ENCODE data around the gene UFM1. TPM values are rescaled to one million over a fixed set of nuclear protein-coding genes. Genes with fewer than 3 reads are reported as not detected.
"Not testable (repeated sequence)": the region's sequence is repeated elsewhere in the genome, so short reads cannot be mapped to it uniquely, and the experiment has no call there.

UFM1 gene
- polyA plus RNA-seq, 3 donors: 89.9 to 96.6 (median 94.8) TPM

DNA sequence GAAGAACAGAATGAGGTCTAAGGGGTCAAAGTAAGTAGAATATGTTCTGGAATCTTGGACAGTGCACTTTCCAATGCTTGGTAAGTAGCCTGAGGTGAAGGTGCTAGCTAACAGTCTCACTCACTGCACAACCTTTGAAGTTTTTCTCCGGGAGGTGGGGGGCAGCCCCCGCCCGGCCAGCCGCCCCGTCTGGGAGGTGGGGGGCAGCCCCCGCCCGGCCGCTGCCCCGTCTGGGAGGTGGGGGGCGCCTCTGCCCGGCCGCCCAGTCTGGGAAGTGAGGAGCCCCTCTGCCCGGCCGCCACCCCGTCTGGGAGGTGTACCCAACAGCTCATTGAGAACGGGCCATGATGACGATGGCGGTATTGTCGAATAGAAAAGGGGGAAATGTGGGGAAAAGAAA lies 14.1 kb downstream of the UFM1 start:
- DNase-seq (ENCODE audit: low read depth in 3 of 3, low spot score in 2 of 3): not testable (repeated sequence)

DNA sequence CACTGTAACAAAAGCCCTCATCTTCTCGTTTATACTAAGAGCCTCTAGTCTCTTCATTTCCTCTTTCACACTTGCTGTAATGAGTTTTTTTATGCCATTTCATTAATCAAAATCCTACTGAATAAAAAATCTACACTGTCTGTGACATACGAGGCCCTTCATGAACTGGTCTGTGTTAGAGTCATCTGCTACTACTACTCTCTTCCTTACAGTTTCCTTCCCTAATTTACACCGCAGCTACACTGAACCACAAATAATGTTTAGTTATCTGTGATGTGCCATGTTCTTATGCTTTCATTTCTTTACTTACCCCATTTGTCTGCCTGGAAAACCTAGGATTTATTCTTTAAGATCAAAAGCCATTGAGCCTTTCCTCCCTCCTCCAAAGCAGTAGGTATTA lies 16.0 kb downstream of the UFM1 start:
- DNase-seq (ENCODE audit: low read depth in 3 of 3, low spot score in 2 of 3): no peak

DNA sequence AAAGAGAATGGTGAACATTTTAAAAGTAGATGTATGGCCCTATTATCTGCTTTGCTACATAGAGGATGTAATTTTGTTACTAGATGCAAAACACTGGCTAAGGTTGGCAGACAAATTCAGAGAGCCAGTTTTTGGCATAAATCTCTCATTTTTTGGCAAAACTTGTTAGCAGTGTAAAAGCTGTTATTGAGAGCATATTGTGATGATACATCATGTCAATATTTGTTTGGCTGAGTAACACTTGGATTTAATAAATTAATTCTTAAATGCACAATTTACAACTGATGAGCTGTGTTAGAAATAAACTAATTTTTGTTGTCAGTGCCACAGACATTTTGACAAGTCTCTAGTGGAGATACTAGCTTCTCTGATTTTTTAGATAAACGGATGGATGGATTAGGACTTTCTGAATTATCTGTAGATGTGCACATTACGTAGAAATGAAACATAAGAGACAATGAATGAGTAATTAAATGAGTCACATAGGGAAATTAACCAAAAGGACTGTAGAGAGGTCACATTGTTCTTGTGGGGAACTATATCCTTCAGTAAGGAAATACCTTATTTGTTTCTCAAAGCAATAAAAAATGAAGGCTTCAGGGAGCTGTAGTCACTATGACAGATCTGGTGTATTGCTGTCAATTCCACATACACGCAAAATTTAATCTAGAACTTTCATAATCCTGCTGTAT lies 17.4 kb downstream of the UFM1 start:
- DNase-seq (ENCODE audit: low read depth in 3 of 3, low spot score in 2 of 3): no peak

DNA sequence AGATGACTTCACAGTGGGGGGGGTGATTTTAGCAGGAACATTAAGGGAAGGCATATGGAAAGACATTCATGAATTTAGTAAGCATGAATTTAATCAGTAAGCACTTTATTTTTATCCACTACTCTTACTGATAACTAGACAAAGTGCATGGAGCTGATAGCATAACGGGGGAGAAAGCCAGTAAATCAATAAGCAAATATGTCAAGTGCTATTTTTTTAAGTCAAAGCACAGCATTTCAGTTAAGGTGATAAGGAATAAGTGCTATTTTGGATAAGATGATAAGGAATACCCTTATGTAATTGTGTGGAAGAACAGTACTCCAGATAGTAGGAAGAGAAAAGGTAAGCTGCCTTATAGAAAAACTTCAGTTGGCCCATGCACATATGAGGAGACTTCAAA lies 19.4 kb downstream of the UFM1 start:
- DNase-seq (ENCODE audit: low read depth in 3 of 3, low spot score in 2 of 3): no peak

DNA sequence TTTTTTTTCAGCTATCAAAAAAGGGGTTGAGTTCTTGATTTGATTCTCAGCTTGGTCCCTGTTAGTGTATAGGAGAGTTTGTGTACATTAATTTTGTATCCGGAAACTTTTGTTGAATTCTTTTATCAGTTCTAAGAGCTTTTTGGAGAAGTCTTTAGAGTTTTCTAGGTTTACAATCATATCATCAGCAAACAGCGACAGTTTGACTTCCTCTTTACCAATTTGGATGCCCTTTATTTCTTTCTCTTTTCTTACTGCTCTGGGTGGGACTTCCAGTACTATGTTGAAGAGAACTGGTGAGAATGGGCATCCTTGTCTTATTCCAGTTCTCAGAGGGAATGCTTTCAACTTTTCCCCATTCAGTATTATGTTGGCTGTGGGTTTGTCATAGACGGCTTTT lies 20.4 kb downstream of the UFM1 start:
- DNase-seq (ENCODE audit: low read depth in 3 of 3, low spot score in 2 of 3): not testable (repeated sequence)

DNA sequence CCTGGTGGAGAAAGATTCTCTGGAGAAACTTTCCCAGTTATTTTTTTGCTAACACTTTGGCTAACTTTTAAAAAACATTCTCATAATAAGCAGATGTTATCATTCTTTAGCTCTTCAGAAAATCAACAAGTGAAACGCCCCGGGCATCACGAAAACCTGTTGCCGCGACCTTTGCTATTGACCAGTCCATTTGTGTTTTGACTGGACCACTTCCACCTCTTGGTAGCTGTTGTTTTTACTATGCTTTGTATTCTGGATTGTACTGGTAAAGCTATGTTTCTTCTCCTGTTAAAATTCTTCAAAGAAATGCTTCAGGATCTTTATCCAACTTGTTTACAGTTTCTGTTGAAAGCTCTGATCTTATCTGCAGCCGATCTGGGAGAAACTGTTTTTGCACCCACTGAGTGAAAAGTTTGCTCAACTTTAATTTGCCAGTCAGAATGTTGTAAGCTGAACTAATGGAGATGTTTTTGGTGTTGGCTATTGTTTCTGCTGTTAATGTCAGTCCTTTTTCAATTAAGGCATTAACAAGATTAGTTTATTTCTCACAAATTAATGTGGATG lies 23.3 kb downstream of the UFM1 start:
- DNase-seq (ENCODE audit: low read depth in 3 of 3, low spot score in 2 of 3): no peak

DNA sequence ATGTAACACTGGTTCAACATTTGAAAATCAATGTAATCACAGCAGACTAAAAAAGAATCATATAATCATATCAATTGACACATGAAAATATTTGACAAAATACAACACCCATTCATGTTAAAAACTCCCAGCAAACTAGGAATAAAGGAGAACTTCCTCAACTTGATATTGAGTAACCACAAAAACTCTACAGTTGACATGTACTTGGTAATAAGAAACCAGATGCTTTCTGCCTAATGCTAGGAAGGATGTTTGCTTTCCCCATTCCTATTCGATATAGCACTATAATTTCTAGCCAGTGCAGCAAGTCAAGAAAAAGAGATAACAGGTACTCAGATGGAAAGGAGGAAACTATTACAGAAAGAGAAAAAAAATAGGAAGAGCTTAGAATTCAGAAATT lies 26.9 kb downstream of the UFM1 start:
- no peak for DNase-seq (ENCODE audit: low read depth in 3 of 3, low spot score in 2 of 3)

DNA sequence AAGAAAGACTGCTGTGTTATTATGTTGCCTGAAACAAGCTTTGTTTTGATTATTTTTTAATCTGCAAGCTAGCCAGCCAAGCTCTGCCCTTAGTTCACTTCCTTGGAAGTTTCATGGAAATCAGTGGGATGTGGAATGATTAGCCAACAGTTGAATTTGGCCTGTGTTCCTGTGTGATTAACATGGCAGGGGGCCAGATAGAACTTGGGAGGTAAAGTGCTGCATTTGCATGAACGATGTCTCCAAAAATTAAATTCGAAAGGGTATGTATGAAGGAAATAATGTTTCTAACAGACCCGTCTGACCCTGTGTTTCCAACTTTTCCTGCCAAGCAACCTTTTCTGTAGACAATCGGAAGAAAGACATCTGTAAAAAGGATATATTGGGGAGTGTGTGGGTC lies 32.2 kb downstream of the UFM1 start:
- no peak for DNase-seq (ENCODE audit: low read depth in 3 of 3, low spot score in 2 of 3)

DNA sequence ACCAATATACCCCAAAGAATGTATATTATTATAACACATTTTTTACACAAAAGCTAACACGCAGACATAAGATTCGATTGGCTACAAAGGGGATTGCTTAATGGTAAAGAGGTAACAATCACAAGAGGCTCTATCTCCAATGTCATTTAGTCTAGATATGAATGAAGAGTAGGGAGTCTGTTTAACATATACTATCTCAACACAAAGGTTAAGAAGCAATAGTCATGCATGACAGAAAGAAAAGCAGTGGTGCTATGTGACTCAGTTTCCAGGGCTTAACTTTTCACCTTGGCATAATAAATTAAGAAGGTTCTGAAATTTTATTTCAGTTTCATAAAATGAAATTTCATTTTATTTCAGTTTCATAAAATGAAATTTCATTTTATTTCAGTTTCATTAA lies 33.3 kb downstream of the UFM1 start:
- no peak for DNase-seq (ENCODE audit: low read depth in 3 of 3, low spot score in 2 of 3)

DNA sequence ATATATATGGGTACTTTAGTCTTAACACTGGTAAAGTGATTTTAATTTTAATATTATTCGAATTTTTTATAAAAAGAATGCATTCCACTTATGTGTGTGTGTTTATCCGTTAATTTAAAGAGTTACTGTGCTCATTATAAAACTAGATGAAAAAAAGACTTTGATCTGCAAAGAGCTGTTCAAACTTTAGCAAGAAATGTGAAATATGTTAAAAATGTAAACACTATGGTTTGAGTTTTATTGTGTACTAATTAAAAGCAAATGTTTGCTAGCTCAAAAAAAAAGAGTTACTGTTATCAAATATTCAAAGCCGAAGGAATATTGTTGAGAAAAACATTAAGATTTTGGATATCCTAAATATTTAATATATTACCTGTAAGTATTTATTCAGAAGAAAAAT lies 34.5 kb downstream of the UFM1 start:
- no peak for DNase-seq (ENCODE audit: low read depth in 3 of 3, low spot score in 2 of 3)

DNA sequence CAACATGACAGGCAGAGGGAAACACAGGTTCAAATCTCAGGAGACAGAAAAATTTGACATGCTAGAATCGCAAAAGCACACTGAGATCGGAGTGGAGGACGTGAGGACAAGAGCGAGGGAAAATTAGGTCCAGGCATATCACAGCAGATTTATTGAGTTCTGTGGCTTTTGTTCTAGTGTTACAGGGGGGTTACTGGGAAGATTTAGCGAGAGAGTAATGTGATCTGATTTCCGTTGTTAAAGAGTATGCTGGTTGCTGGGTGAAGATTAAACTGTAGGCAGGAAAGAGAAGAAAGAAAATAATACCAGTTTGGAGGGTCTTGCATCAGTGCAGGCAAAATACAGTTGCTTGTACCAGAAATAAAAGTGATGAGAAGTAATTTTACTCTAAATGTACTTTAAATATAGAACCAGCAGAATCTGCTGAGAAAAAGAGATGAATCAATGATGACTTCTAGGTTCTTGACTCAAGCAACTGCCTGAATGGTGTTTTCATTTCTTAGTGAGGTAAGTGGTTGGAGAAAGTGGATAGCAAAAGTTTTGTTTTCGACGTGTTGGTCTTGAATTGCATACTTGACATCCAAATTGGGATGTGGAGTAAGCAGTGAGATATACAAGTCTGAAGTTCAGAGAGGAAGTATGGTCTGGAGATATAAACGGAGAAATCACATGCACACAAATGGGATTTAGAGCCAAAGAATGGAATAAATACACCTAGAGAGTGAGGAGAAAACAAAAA lies 35.7 kb downstream of the UFM1 start:
- DNase-seq (ENCODE audit: low read depth in 3 of 3, low spot score in 2 of 3): peak in 1 of 3 donors; percentile 40

DNA sequence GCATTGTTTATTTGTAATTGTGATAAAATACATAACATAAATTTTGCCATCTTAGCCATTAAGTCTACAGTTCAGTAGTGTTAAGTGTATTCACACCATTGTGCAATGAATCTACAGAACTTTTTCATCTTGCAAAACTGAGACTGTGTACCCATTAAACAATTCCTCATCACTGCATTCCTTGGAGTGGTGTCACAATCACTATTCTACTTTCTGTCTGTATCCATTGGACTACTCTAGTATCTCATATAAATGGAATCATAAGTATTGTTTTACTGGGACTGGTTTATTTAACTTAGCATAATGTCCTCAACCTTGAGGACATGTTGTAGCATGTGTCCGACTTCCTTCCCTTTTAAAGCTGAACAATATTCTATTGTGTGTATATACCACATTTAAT lies 36.8 kb downstream of the UFM1 start:
- no peak for DNase-seq (ENCODE audit: low read depth in 3 of 3, low spot score in 2 of 3)

DNA sequence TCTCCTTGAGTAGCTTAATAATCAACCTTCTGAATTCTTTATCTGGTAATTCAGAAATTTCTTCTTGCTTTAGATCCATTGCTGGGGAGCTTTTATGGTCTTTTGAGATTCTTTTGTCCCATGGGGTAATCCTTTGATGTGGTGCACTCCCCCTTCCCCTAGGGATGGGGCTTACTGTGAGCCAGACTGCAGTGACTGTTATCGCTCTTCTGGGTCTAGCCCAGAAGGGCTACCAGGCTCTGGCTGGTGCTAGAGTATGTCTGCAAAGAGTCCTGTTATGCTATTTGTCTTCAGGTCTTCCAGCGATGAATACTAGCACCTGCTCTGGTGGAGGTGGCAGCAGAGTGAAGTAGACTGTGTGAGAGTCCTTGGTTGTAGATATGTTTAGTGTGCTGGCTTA lies 41.7 kb downstream of the UFM1 start:
- DNase-seq (ENCODE audit: low read depth in 3 of 3, low spot score in 2 of 3): no peak

DNA sequence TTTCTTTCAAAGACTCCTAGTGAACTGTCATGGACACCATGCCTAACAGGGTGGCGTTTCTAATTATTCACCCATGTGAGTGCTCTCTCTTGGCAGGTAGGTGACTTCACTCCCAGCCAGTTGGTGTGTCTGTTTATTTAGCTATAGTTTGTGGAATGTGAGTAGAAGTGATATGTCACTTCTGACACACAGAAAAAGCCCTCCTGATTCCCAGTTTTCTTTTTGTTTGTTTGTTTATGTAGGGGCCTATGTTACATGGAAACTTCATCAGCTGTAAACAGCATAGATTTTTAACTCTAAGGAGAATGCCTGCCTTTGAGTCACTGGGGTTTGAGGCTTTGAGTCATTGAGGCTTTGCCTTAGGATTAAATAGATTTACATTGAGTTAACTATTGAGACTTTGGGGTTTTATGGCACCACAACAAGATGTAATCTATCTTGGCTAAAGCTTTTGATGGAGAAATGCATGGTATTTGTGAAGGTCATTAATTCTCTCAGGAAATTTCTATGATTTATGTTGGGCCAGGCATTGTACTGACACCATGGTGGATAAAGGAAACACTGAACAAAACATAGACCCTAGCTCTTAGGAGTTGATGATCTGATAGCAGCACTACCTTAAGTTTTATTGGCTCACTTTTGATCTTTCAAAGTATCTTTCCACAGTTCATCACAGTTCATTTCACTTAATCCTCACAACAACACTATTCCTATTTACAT lies 45.3 kb downstream of the UFM1 start:
- peak in 1 of 3 donors; percentile 50 for DNase-seq (ENCODE audit: low read depth in 3 of 3, low spot score in 2 of 3)

DNA sequence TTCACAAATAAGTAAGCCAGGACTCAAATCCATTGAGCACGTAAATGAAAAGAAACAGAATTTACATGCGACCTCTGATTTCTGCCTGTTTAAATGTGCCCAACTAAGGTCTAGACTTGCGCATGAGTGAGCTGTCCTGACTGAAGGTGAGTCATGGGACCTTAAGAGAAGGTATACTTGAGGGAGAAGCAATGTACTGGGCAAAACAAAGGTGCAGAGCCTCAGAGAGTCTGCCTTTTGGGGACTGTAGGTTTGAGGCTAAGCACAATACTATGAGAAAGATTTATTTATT lies 45.8 kb downstream of the UFM1 start:
- peak in 1 of 3 donors; percentile 40 for DNase-seq (ENCODE audit: low read depth in 3 of 3, low spot score in 2 of 3)

DNA sequence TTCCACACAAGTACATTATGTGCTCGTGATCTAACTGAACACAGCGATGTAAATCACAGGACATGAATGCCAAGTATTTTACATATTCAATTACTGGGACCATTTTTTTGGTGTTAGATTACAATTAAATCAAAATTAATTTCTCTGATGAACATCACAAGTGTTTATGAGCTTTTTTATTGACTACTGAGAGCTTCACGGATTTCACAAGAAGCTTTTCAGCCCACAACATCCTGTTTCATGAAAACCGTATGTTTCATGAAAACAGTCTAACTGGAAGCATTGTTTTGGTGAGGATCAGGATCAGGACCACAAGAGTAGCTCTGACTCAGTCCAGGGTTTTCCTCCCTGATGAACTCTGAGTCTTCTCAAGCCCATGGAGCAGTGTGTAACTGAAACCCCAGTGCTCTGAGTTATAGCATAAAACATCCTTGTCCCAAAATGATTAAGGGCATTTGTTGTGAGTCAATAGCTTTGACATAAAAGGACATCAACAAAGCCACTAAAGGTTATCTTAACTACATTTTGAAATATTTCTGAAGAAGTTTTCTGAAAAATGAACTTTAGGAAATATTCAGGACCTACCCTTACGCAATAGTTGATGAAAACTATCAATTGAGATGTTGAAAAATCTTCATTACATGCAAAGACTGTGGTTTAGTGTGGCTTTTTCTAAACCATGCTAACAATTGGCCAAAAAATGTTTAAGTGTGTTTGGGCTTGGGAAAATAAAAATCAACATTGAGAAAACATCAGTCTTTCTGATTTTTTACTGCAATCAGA lies 49.3 kb downstream of the UFM1 start:
- peak in 1 of 3 donors; percentile 53 for DNase-seq (ENCODE audit: low read depth in 3 of 3, low spot score in 2 of 3)

DNA sequence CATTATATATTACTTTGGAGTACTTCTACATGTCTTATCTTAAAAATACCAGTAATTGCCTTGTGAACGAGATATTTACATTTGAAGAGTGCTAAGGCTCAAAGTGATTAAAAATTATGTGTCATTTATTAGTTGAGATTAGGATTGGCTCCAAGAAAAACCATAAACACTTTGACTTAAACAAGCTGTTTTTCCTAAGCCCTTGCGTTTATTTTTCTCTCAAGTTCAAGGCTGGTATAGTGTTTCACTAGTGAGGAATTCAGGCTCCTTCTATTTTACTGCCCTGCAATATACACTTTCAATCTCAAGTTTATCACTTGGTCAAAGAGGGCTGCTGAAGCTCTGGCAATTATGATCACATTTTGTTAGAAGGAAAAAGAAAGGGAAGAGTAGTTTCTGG lies 49.9 kb downstream of the UFM1 start:
- peak in 1 of 3 donors; percentile 40 for DNase-seq (ENCODE audit: low read depth in 3 of 3, low spot score in 2 of 3)

DNA sequence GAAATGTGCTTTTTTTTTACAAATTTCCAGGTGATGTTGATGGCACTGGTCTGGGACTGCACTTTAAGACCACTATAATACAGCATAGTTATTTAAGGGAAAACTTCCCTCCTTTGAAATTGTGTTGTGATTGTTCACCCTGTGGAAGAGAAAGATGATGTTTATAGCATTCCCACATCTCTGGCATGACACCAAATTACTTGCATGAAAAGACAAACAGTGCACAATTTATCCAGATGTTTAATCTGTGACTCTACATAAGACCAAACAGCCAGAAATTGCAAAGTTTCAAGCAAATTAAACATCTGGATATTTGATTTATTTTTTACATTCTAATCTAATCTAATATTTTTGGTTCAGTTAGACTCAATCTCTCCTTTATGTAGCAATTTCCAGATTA lies 51.6 kb downstream of the UFM1 start:
- DNase-seq (ENCODE audit: low read depth in 3 of 3, low spot score in 2 of 3): no peak

DNA sequence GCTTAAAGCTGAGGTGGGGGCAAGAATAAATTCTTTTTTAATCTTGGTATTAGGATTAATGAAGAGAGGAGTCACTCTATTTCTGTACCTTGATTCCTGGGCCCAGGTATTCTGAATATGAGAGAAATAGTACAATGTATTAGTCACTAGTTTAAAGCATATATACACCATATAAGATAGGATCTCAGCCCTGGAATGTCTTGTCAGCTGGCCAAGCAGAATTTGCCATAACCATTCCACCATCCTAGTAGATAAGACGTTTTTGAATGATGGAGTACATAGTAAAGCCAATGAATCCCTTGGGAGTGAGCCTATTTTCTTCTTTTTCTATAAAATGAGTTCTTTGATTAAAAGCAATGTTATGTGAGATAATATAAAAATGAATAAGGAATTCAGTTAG lies 55.6 kb downstream of the UFM1 start:
- no peak for DNase-seq (ENCODE audit: low read depth in 3 of 3, low spot score in 2 of 3)

DNA sequence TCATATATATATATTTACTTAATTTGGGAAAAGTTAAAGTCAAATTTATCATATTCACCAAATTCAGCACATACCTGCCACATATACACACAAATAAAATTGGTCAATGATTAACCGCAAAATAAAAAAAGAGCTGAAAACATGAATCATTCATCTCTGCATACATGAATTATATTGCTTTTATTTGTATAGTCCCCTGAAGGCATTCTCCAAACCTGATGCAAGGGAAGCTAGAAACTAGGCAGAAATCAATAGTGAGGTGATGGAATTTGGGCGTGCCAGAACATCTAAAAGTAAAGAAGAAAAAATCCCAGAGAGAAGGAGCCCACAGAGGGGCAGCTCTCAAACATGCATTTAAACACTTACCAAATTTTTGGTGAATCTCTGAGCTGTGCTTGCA lies 60.1 kb downstream of the UFM1 start:
- DNase-seq (ENCODE audit: low read depth in 3 of 3, low spot score in 2 of 3): no peak

DNA sequence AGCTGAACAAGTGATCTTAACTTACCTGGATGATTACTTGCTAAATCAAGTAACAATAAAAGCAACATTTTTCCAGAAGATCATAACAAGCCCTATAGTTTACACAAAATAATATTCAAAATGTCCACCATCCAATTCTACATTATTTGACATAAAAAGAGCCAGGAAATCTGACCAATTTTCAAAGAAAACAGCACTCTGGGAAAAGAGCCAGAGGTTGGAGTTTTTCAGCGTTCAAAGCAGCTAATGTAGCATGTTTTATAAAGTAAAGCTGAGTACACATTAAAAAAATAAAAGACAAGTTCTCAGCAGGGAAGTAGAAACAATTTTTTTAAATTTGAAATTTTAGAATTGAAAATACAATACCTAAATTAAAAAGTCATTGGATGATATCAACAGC lies 62.6 kb downstream of the UFM1 start:
- no peak for DNase-seq (ENCODE audit: low read depth in 3 of 3, low spot score in 2 of 3)

Data from right renal cortex interstitium (tissue), 3 donors.